ENCODE results near the gene NDUFB4. TPM values are rescaled to one million over a fixed set of nuclear protein-coding genes. Genes with fewer than 3 reads are reported as not detected.

NDUFB4 gene
- total and polyA plus RNA-seq, 4 donors: 43.2 to 193 (median 170) TPM

DNA sequence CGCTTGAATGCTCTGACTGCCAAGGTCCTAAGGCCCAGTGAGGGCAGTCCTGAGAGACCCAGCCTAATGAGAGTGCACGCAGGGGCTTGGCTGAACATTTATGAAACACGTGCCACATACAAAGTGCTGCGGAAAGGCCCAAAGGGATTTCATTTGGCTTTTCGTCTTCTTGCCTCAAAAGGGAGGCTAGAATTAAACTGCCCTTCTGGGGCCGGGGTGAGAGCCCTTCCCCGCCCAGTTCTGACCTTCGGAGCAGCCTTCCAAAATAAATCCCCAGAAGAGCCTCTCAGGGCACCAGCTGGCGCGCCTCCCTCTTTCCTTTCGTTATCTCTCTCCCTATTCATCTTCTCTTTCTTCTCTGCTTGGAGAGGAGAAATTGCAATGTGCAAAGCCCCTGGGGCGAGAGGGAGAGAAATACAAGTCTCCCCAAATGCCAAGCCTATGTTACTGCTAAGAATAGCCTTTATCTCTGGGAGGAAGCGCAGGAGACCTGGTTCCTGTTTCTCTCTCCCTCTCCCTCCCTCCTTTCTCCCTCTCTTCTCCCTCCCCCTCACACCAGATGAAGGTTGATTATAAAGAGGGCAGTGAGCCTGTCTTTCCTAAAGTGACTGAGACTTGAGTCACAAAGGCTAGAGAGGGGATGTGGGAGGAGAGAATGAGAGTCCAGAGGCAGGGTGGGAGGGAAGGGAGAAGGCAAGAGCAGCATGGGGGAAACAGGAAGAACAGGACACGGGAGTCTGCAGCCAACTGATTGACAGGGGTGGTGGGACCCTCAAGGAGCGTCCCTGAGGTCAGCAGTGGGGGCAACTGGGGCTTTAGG, 36.7 kb upstream of the NDUFB4 start:
- H3K4me1 ChIP-seq (ENCODE audit: control insufficient read depth, insufficient read depth, low read length): peaks cover 20% of the 10 kb centered on the region
- 4% methylated on average over 7 of the region's 15 CpGs for WGBS (ENCODE audit: insufficient coverage)
- no peaks in the 10 kb centered on the region for H3K9me3 ChIP-seq (ENCODE audit: control insufficient read depth, insufficient read depth, low read length)
- no peaks in the 10 kb centered on the region for H3K36me3 ChIP-seq (ENCODE audit: control insufficient read depth, insufficient read depth, low read length)
- DNase-seq (ENCODE audit: low read depth in 4 of 6, low spot score in 6 of 6): peak in 2 of 6 donors; percentile 64 to 82
- H3K27me3 ChIP-seq (ENCODE audit: control insufficient read depth, insufficient read depth, low read length): no peaks in the 10 kb centered on the region
- peak overlapping the region; percentile 61 for H3K4me3 ChIP-seq (ENCODE audit: low read depth, low read length)
- peak overlapping the region; percentile 79 for H3K27ac ChIP-seq (ENCODE audit: low read depth, low read length)

DNA sequence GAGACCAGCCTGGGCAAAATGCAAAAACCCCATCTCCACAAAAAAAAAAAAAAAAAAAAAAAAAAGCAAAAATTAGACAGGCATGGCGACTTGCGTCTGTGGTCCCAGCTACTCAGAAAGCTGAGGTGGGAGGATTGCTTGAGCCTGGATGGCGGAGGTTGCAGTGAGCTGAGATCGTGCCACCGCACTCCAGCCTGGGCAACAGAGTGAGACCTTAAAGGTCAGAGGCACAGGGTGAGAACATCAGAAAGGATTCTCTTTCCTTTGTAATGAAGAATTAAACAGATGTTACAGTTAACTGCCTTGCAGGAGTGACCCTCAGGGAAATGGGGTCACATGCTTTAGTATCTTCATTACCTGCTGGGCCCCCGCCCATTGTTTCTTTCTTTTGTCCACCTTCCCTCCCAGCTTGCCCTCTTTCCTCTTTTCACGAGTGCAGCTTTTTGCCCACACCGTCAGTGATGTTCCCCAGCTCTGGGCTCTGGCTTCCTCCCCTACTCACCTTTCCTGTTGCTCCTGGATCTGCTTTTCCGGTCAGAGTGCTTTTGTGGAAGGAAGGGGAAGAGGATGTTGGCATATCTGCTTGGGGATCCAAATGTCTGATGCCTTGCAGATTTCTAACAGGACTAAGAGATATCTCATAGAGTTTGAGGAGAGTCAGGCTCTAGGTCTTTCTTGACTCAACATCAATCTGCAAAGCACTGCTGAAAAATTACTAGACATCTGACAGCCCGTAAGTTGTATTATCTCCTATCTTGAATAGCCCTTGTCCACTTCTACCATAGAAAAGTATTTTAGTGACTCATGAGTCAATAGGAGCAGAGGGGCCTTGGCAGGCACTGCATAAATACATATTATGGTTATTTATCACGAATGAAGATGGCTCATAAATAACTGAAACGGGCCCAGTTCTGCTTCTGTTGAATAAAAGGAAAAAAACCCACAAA, 35.6 kb upstream of the NDUFB4 start:
- peaks cover 20% of the 10 kb centered on the region for H3K4me1 ChIP-seq (ENCODE audit: control insufficient read depth, insufficient read depth, low read length)
- no peaks in the 10 kb centered on the region for H3K9me3 ChIP-seq (ENCODE audit: control insufficient read depth, insufficient read depth, low read length)
- 68% methylated on average over 7 of the region's 12 CpGs for WGBS (ENCODE audit: insufficient coverage)
- no peak for DNase-seq (ENCODE audit: low read depth in 4 of 6, low spot score in 6 of 6)
- H3K27ac ChIP-seq (ENCODE audit: low read depth, low read length): no peak overlapping the region
- no peaks in the 10 kb centered on the region for H3K27me3 ChIP-seq (ENCODE audit: control insufficient read depth, insufficient read depth, low read length)
- no peaks in the 10 kb centered on the region for H3K36me3 ChIP-seq (ENCODE audit: control insufficient read depth, insufficient read depth, low read length)
- H3K4me3 ChIP-seq (ENCODE audit: low read depth, low read length): no peak overlapping the region

DNA sequence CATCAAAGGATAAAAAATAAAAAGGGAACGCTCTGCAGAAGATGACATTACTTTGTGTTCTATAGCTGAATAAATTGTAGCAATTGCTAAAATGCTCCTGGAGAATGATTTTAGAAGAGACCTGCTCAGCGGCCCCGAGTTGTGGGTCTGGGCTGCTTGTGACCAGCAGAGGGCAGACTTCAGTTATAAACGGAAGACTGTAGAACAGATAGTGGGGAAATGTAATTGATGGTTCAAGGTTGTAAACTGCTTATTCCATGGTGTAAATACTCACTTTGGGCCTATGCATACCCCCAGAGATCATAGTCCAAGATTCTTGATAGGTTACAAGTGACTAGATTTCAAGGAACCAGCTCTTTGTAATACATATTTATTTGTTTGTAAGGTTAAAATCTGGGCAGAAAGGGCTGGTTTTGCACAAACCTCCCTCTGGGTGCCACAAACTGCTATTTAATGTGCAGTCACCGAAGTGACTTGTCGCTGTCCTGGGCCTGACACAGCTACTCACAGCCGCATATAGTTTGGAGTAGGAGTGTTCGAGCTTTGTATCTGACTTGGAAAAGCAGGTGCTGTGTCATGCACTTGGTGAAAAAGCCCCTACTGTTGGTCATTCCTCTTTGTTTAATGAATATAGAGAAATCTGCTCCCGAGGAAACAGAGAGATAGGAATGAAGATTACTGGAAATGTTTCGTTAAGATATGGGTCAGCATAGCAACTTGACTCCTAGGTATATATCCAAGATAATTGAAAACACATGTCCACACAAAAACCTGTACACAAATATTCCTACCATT, 34.7 kb upstream of the NDUFB4 start:
- H3K27ac ChIP-seq (ENCODE audit: low read depth, low read length): no peak overlapping the region

DNA sequence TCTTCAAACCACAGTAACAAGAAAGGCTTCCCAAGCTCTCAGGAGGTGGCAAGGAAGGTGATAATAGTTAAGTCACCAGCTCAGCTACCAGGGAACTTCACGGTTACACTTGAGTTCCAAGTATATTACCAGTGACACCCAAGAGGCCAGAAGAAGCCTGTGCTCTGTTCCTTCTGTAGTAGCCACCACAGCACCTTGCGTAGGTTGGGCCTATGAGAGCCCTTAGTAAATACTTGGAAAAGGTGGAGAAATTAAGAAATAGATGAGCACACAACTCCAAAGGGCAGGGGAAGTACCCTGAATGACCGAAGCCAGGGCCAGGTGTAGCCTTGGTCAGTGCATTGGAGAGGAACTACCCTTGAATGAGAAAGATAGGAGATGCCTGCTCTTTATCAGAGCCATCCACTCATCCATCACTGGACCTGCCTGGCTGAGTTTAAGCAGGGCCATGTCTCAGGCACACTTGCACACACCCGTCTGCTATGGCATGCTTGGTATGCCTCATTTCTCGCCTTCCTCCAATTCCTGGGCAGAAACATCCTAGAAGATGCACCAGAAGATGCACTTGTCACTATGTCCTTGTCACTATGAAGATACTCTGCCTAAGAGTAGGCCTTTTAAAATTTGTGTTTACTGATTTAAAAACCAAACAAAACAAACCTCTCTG, 32.6 kb upstream of the NDUFB4 start:
- H3K4me3 ChIP-seq (ENCODE audit: low read depth, low read length): no peak overlapping the region
- WGBS (ENCODE audit: insufficient coverage): 100% methylated on average over 2 of the region's 5 CpGs
- DNase-seq (ENCODE audit: low read depth in 4 of 6, low spot score in 6 of 6): no peak
- H3K36me3 ChIP-seq (ENCODE audit: control insufficient read depth, insufficient read depth, low read length): no peaks in the 10 kb centered on the region
- no peaks in the 10 kb centered on the region for H3K27me3 ChIP-seq (ENCODE audit: control insufficient read depth, insufficient read depth, low read length)
- peaks cover 26% of the 10 kb centered on the region for H3K4me1 ChIP-seq (ENCODE audit: control insufficient read depth, insufficient read depth, low read length)
- H3K9me3 ChIP-seq (ENCODE audit: control insufficient read depth, insufficient read depth, low read length): no peaks in the 10 kb centered on the region
- H3K27ac ChIP-seq (ENCODE audit: low read depth, low read length): no peak overlapping the region

More for the DNA sequence above, 34.7 kb upstream of the NDUFB4 start:
- no peaks in the 10 kb centered on the region for H3K9me3 ChIP-seq (ENCODE audit: control insufficient read depth, insufficient read depth, low read length)
- H3K4me1 ChIP-seq (ENCODE audit: control insufficient read depth, insufficient read depth, low read length): peaks cover 20% of the 10 kb centered on the region
- no peaks in the 10 kb centered on the region for H3K36me3 ChIP-seq (ENCODE audit: control insufficient read depth, insufficient read depth, low read length)
- H3K4me3 ChIP-seq (ENCODE audit: low read depth, low read length): no peak overlapping the region
- DNase-seq (ENCODE audit: low read depth in 4 of 6, low spot score in 6 of 6): peak in 4 of 6 donors; percentile 61 to 95 (median 80)
- H3K27me3 ChIP-seq (ENCODE audit: control insufficient read depth, insufficient read depth, low read length): no peaks in the 10 kb centered on the region
- 36% methylated on average over 6 of the region's 10 CpGs for WGBS (ENCODE audit: insufficient coverage)

DNA sequence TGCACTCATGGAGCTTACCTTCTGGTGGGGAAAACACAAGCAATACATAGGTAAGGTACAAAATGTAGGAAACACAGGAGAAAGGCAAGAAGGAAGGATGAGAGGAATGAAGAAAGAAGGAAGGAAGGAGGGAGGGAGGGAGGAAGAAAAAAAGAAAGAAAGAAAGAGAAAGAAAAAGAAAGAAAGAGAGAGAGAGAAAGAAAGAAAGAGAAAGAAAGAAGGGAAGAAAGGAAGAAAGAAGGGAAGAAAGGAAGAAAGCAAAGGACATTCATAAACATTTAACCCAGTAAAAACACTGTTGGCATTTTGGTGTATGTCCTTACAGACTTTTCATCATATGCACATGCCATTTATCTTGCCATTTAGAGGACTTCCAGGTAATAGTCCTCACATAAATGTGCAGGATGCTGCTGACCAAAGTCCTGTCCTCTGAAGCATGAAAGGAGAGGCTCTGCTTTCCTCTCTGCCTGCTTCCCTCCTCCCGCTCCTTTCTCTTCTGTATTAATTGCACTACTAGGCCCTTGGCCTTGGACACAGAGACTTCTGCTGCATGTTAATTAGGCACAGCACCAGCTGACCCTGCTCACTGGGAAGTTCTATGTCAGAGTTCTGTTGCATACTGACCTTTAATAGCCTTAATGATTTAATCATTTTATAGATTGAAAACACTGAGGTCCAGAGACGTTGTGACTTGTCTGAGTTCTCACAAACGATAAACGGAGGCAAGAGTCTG, 29.7 kb upstream of the NDUFB4 start:
- no peak overlapping the region for H3K4me3 ChIP-seq (ENCODE audit: low read depth, low read length)
- WGBS (ENCODE audit: insufficient coverage): 33% methylated on average over 1 of the region's 4 CpGs
- no peaks in the 10 kb centered on the region for H3K36me3 ChIP-seq (ENCODE audit: control insufficient read depth, insufficient read depth, low read length)
- peak in 2 of 6 donors; percentile 50 to 64 for DNase-seq (ENCODE audit: low read depth in 4 of 6, low spot score in 6 of 6)
- no peaks in the 10 kb centered on the region for H3K27me3 ChIP-seq (ENCODE audit: control insufficient read depth, insufficient read depth, low read length)
- H3K27ac ChIP-seq (ENCODE audit: low read depth, low read length): no peak overlapping the region
- no peaks in the 10 kb centered on the region for H3K9me3 ChIP-seq (ENCODE audit: control insufficient read depth, insufficient read depth, low read length)
- H3K4me1 ChIP-seq (ENCODE audit: control insufficient read depth, insufficient read depth, low read length): peaks cover 24% of the 10 kb centered on the region

DNA sequence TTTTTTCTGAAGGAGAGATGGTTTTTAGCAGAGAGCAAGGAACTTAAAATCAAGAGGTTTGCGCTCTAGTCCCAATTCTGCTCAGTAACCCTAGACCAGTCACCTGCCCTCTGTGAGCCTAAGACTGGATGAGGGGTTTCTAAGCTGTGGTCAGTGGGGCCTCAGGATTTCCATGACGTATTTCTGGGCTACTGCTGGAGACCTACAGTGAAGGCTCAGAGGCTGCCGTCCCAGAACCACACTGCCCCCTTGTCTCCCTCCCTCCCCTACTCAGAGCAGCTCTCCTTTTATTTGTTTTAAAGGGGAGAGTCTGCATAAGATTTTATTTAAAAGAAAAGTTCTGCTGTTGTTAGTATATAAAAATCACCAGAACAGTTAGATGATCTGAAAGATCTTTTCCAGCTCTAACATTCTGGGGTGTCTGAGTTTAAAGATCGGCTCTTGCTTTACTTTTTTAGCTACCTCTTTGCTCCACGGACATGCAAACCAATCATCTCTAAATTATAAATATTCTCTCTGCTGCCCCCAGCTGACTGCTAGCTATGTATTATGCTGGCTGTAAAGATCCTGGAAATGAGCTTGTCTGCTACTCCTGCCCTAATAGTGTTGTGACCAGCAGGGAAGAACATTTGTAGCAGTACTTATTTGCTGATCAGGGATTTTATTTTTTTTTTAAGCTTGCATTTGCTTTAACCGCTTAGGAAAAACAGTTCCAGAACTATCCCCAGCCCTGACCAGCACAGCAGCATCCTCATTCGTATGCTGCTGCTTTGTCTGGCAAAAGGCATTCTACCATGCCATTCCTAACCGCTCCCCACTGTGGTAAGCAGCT, 28.6 kb upstream of the NDUFB4 start:
- Histone ChIP-seq H3K4me3 (ENCODE audit: low read depth, low read length) (no peak overlapping the region), H3K4me1 (ENCODE audit: control insufficient read depth, insufficient read depth, low read length) (peaks cover 22% of the 10 kb centered on the region), H3K9me3 (ENCODE audit: control insufficient read depth, insufficient read depth, low read length) (no peaks in the 10 kb centered on the region), H3K27me3 (ENCODE audit: control insufficient read depth, insufficient read depth, low read length) (no peaks in the 10 kb centered on the region), H3K36me3 (ENCODE audit: control insufficient read depth, insufficient read depth, low read length) (no peaks in the 10 kb centered on the region), H3K27ac (ENCODE audit: low read depth, low read length) (peak overlapping the region; percentile 47)
- WGBS (ENCODE audit: insufficient coverage): 36% methylated on average over 4 of the region's 8 CpGs
- peak in 2 of 6 donors; percentile 74 to 92 for DNase-seq (ENCODE audit: low read depth in 4 of 6, low spot score in 6 of 6)

DNA sequence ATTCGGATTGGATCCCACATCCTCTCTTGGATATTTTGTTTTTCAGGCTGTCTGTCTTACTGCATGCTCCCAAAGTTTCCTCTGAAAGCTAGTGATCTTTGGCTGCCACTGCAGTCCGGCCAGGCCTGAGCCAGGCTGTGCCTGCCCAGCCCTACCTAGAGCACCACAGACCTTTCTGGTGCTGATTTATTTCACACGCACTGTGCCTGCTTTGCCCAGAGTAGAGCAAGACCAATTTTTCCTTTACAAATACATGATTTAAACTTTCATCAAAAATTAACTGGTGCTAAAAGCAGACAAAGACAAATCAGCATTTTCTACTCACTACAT, 28.0 kb upstream of the NDUFB4 start:
- DNase-seq (ENCODE audit: low read depth in 4 of 6, low spot score in 6 of 6): no peak
- 24% methylated on average over 3 of the region's 3 CpGs for WGBS (ENCODE audit: insufficient coverage)
- H3K4me3 ChIP-seq (ENCODE audit: low read depth, low read length): no peak overlapping the region
- H3K36me3 ChIP-seq (ENCODE audit: control insufficient read depth, insufficient read depth, low read length): no peaks in the 10 kb centered on the region
- no peaks in the 10 kb centered on the region for H3K27me3 ChIP-seq (ENCODE audit: control insufficient read depth, insufficient read depth, low read length)
- peaks cover 22% of the 10 kb centered on the region for H3K4me1 ChIP-seq (ENCODE audit: control insufficient read depth, insufficient read depth, low read length)
- no peaks in the 10 kb centered on the region for H3K9me3 ChIP-seq (ENCODE audit: control insufficient read depth, insufficient read depth, low read length)
- H3K27ac ChIP-seq (ENCODE audit: low read depth, low read length): peak overlapping the region; percentile 47

DNA sequence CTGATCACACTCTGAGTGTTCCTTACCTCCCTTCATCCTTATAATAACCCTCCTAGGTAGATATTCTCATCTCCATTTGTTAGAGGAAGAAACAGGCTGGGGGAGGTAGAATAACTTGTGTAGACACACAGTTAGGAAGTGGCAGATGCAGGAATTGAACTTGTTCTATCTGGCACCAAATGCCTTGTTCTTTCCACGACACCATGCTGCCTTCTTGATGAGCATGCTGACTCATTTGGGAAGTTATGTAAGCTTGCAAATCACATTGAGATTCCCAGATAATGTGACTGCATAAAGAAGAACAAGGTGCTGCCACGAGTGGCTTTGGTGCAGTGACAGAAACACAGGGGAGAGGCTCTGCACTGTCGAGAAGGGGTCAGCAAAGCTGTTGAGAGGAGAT, 27.5 kb upstream of the NDUFB4 start:
- H3K4me1 ChIP-seq (ENCODE audit: control insufficient read depth, insufficient read depth, low read length): peaks cover 22% of the 10 kb centered on the region
- DNase-seq (ENCODE audit: low read depth in 4 of 6, low spot score in 6 of 6): peak in 1 of 6 donors; percentile 14

More for the DNA sequence above, 27.5 kb upstream of the NDUFB4 start:
- no peaks in the 10 kb centered on the region for H3K27me3 ChIP-seq (ENCODE audit: control insufficient read depth, insufficient read depth, low read length)
- H3K27ac ChIP-seq (ENCODE audit: low read depth, low read length): peak overlapping the region; percentile 47
- no peaks in the 10 kb centered on the region for H3K36me3 ChIP-seq (ENCODE audit: control insufficient read depth, insufficient read depth, low read length)
- WGBS (ENCODE audit: insufficient coverage): 82% methylated on average over 2 of the region's 3 CpGs
- no peak overlapping the region for H3K4me3 ChIP-seq (ENCODE audit: low read depth, low read length)
- H3K9me3 ChIP-seq (ENCODE audit: control insufficient read depth, insufficient read depth, low read length): no peaks in the 10 kb centered on the region

Measured in spinal cord (tissue), 10 donors.